Fibroblast of the conjunctiva (primary cell): ENCODE measurements around the gene FAM199X.
A peak's percentile ranks its signal among the peaks of the same experiment; 100 is the strongest.

ENCODE experiments used
- DNase-seq: peaks from one replicate; pipeline ENCODE4 v3.0.0-alpha.2; 2010; ENCODE audit warnings: low read depth

FAM199X gene

DNA sequence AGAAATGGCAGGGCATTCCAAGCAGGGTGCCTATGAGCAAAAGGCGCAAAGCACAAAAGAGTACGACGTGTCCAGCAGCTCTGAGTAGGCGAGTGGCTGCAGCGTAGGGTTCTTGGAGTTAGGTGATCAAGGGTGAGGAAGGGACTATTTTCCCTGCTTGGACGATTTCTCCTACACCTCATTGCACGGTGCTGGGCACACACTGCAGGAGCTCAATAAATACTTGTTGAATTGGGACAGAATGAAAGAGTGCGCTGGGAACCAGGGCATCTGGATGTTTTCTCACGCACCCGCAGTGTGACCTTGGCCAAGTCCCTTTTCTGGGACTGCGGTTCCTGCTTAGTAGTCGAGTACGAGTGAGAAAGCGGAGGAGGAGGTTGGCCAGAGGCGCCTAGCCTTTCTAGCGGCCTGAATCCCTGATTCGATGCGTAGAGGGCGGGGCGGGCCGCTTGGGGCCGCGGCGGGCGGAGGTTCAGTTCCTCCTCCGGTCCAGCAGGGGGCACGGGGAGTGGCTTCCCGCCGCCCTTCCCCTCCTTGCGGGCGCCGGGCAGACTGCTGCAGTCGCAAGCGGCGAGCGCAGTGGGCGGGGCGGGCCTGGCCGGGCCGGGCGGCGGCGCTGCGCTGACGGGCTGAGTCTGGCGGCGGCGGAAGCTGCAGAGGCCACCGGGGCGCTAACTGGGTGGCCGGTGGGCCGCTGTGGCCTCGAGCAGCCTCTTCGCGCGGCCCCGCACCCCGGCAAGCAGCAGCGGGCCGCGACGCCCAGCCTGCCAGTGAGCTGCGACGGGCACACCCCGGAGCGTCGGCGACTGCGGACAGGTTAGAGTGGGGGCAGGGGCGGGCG, at the start of gene FAM199X:
FAM199X (plus strand) TSS at position 560 of the 841 bp plus-strand sequence. CDS start 333 bp downstream, outside the sequence.
- DNase-seq = peak; percentile 66

DNA sequence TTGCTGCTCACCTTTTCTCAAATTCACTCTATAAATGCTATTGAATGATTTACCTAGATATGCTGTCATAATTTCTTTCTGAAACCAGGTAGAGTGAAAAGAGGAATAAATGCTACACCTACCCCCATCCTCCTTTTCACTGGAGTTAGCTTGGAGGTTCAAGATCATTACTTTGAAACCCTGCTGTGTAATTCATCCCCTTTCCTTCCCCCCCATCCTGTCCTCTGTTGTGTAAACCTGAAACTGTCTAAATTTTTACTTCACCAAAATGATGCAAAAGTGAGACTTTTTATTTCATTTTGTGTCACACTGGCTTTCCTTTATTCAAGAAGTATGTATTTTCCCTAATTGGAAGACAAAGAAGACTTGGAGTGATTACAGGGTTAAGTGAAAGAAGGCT, 48.5 kb upstream of the FAM199X start:
- no peak for DNase-seq

DNA sequence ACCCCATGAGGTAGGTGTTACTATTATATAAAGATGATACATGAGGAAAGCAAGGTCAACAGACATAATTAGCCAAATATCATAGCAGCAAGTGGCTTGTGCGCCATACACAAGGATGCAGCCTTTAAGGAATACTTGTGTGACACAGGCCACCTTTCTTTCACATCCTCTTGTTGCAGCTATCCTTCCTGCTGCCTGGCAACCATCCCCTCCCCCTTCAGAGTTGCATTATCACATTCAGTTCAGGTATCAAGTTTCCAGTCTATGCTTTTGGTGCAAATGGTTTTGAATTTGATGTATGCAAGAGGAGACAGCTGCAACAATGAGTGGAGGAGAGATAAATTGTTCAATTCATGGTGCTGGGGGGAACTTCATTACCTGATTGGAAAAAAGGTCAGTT, 47.5 kb upstream of the FAM199X start:
- no peak for DNase-seq

DNA sequence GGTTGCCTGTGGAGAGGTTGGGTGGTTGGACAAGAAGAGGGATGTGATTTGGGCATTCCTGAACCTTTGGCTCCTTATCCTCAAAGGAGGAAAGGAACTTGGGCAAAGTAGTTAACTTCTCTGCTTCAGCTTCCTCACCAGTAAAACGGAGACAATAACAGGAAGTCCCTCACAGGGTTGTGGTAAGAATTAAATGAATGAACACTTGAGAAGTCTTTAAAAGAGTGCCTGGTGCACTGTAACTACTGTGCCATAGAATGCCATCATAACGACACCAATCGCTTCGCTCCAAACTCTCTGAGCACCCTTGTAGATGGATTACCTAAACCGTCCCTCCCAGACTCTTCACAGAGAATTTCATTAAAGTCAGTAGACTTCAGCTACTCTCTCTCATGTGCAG, 43.4 kb upstream of the FAM199X start:
- DNase-seq = no peak

DNA sequence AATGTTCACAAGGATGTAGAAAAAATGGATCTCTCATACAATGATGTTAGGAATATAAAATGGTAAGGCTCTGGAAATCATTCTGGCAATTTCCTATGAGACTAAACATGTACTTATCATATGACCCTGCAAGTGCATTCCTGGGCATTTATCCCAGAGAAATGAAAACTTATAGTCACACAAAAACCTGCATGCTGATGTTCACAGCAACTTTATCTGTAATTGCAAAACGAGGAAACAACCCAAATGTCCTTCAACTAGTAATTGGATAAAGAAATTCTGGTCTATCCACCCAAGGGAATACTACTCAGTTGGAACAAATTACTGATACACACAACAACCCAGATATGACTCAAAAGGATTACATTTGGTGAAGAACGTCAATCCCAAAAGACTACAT, 39.4 kb upstream of the FAM199X start:
- DNase-seq = no peak

DNA sequence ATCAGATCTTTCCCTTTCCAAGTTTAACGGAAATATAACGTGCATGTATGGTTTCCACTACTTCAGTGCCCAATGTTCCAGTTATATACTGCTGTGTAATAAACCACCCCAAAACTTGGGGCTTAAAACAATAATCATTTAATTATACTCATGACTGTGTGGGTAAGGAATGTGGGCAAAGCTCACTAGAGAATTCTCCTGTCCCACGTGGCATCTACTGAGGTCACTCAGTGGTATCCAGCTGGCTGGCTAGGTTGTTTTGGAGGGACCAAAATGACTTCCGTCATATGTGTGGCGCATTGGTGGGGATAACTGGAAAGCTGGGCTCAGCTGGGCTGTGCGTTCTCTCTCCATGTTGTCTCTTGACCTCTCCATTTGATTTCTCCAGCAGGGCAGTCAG, 35.4 kb upstream of the FAM199X start:
- no peak for DNase-seq

DNA sequence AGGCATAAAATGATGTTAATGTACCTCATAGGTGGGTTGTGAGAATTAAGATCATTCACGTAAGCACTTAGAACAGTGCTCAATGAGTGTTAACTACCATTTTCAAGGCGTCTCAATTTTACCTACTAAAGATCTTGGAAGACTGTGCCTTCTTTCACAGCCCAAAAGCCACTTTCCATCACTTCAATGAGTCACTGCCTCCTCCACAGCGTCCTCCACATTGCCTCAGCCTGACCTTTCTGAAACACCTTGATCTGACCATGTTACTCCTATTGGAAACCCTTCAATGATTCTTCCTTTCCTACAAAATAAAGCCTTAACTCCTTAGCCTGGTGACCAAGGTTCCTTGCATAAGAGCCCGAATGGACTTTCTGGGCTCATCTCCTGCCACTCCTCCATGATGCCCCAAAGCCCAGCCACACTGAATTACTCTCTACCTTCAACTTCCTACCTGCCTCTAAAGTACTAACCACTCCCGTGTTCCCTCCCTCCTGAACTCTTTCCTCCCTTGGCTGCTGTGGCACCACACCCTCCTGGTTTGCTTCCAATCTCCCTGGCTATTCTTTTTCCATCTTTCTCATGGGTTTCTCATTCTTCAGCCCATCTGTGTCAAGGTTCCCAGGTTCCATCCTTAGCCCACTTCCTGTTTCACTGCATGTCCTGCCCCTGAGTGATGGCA, 31.5 kb upstream of the FAM199X start:
- no peak for DNase-seq

DNA sequence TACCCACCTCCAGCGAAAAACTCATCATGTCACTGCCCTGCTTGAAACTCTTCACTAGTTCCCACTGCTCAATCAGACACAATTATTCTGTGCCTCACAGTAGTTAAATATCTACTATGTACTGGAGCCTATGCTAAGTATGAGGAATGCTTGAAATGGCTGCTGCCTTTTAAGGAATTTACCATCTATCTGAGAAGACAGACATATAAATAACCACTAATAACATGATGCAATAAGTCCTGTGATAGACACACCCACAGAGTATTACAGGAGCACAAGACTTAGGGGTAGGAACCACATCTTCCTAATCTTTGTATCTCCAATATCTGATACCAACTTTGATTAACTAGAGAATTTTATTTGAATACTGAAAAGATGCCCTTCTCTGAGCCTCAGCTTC, 30.6 kb upstream of the FAM199X start:
- DNase-seq = no peak

DNA sequence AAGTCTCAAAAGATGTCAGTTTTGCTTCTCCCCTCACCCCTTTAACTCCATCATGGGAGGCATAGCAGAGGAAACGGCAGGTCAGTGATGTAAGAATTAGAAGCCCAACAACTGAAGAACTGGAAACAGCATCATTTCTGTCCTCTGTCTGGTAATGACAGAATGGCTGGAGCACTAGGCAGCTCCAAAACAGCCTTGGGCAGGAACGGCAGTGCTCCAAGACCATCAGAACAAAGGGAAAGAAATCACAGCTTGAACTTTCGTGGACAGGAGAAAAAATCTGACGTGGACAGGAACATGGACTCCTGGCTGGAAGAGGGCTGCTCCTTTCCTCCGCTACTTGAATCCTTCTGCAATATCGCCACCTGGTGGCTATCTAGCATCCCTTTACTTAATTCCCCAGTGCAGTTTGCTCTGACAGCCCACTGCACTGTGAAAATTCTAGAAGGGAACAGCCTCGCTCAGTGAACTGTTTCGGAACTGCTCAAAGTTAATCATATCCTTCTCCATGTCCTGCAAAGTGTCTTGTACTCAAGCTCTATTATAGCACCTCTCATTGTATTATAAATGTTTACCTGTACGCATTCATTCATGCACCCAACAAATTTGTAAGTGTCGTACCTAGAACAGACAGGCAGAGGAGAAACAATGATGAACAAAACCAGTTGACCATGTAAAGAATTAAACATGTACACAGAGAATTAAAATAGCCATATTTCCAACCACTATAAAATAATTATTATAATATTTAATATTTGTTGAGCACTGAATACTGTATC, 29.8 kb upstream of the FAM199X start:
- DNase-seq = peak; percentile 92

DNA sequence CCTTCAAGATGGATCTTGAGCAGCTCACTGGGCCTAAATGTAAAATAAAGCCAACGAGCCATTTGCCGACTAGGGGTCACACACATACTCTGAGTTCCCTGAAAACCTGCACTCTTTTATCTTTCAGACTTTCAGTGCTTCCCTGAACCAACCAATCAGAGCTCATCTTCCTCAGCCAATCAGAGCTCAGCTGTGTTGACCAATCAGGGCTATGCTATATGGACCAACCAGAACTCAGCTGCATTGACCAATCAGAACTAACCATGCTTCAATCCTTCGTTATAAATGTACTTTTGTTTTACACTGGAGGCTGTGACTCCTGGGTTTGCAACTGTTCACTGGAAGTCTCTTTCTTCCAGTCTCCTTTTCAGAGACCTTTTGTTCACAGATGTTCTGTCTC, 28.8 kb upstream of the FAM199X start:
- no peak for DNase-seq

DNA sequence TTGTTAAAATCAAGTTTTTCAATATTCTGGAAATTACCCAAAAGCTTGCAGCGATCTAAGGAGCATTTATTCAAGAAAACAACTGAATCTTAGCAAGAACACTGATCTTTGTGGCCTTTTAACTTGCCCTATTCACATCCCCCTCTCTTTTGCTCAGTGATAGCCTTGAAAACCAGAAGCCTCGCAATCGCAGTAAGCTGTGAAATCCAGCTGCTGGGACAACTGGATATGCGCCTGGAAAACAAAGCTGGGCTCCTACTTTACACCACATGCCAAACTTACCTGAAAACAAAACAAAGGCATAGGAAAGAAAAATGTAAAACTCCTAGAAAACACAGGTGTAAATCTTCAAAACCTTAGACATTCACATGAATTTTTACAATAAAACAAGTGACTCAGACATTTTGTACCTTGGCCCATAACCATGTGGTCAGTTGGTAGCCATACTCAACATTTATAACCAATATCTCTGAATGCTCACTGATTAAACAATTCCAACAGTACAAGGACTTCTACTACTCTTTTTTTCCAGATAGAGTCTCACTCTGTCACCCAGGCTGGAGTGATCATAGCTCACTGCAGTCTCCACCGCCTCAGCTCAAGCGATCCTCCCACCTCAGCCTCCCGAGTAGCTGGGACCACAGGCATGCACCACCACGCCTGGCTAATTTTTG, 25.0 kb upstream of the FAM199X start:
- DNase-seq = no peak

DNA sequence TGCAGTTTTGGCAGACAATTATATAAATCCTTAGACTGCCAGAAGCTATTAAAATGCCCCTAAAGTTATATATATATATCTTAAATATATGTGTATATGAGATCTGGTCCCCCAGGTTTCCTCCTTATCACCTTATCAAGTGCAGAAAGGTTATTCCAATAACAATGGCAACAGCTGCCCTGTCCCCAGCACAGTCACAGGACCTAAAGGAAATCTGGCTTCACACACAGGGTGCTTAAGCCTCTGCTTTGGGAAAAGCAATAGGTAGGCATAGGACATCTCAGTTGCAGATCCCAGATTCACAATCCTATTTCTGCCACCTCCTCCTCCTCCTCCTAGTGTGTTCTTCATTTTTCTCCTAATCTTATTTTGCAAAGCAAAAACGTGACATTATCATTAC, 15.2 kb upstream of the FAM199X start:
- DNase-seq = no peak

DNA sequence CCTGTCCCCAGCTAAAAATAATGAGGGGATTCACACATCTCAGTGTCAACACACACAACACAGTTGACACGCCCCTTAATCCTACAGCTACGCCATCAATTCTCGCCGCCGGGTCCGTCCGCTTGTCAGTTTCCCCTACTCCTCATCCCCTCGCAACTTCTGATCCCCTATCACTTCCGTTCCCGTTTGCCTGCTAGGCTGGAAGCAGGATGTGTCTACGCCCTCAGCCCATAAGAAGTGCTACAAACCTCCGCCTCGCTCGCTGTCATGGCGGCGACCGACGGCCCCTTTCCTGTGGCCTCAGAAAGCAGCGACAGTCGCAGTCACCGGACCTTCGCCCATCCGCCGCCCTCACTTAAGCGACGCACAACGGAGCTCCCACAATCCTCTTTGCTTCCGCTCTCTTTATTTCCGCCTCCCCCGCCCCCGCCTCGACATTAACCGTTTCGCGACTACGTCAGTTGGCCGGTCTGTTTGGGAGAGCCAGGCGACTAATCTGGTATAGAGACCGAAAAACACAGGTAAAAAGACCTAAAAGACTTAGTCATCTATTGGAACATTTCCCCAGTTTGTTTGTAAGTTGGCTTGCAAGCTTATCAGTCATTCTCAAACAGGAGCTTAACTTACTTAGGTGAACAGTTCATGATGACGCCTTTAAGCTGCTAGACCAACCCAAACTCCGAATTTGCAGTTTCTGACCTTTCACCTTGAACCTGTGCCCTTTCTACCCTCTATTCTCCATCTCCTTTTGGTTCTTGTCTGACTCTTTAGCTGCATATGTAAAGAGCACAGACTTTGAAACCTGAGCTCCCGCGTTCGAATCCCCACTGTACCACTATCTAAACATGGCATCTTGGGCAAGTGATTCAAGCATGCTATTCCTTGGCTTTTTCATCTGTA, 9.4 kb upstream of the FAM199X start, which contains the start of gene SLC25A53:
SLC25A53 (minus strand) TSS at position 380 of the 900 bp plus-strand sequence. CDS start 51,752 bp downstream, outside the sequence.
- DNase-seq = peak; percentile 63

DNA sequence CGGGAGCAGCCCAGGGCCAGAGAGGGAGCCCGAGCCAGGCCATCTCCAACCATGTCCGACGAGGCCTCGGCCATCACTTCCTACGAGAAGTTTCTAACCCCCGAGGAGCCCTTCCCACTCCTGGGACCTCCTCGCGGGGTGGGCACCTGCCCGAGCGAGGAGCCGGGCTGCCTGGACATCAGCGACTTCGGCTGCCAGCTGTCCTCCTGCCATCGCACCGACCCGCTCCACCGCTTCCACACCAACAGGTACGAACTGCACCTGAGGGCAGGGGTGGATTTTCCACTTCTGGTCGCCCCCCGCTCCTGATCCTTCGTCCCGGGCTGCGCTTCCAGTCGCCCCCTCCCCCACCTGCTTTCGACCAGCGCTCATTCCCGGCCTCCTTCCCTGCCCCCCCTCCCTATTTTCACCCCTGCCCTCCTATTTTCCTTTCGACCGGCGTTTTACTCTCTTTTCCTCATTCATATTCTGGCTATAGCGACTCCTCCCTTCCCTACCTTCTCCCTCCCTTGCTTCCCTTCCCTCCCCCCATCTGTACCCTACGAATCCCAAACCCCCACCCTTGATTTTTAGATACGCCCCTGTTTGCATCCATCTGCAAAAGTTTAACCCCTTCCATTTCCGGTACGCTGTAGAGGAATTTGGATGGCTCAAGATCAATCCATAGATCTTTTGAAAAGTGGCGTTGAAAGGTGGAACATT, 633 bp downstream of the FAM199X start:
- DNase-seq = no peak

DNA sequence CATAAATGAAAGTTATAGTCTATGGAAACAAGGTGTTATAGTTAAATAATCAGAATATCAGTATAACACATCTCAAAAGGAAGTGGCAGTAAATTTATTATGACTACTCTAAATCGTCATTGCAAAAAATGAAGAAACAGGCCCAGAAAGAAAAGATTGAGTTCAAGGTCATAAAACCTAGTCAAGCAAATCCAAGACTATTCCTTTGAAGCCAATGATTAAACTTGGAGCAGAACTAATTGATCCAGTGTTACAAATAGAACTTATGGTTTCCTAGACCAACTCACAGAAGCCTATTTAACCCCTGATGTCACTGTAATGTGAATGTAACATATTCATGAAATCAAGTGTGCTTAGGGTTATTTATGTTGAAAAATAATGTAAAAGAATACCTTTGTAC, 1.9 kb downstream of the FAM199X start:
- DNase-seq = no peak

DNA sequence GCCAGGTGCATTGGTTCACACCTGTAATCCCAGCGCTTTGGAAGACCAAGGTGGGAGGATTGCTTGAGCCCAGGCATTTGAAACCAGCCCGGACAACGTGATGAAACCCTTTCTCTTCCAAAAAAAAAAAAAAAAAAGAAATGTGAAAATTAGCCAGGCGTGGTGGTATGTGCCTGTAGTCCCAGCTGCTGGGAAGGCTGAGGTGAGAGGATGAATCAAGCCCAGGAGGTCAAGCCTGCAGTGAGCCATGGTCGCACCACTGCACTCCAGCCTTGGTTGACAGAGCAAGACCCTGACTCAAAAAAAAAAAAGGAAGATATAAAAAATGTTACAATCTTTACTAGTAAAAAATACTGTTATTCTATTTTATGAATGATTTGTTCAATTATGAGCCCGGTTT, 5.9 kb downstream of the FAM199X start:
- DNase-seq = no peak

DNA sequence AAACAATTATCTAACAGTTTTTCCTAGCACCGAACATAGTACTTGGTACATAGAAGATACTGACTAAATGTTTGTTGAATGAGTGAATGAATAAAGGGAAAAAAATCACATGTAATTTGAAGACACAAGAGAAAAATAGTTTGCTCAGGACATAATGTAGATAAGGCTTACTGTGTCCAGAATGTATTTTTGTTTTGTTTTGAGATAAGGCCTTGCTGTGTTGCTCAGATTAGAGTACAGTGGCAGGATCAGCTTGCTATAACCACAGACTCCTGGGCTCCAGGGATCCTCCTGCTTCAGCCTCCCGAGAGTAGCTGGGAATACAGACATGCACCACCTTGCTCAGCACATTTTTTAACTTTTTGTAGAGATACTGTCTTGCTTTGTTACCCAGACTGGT, 6.5 kb downstream of the FAM199X start:
- no peak for DNase-seq

DNA sequence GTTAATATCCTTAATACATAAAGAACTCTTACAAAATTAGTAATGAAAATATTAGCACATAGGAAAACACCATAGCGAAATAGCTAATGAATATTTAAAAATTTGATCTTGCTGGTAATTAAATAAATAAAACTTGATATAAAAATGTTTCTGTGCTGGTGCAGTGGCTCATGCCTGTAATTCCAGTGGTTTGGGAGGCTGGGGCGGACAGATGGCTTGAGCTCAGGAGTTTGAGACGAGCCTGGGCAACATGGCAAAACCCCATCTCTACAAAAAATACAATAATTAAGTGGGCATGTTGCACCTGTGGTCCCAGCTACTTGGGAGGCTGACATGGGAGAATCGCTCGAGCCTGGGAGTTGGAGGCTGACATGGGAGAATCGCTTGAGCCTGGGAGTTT, 7.6 kb downstream of the FAM199X start:
- no peak for DNase-seq

DNA sequence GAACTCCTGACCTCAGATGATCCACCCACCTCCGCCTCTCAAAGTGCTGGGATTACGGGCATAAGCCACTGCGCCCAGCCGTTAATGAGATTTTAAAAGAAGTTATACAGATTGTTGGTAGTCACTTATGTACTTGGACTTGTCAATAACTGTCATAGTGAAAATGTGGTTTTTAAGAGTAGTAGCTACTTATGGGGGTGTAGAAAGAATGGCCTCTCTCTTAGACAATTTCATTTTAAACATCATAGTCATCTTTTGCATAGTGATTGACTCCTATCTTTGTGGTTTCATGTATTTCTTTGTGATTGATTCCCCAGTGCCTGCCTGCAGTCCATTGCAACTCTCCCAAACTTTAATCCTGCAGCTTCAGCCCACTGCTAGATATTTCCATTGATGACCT, 17.4 kb downstream of the FAM199X start:
- DNase-seq = no peak

DNA sequence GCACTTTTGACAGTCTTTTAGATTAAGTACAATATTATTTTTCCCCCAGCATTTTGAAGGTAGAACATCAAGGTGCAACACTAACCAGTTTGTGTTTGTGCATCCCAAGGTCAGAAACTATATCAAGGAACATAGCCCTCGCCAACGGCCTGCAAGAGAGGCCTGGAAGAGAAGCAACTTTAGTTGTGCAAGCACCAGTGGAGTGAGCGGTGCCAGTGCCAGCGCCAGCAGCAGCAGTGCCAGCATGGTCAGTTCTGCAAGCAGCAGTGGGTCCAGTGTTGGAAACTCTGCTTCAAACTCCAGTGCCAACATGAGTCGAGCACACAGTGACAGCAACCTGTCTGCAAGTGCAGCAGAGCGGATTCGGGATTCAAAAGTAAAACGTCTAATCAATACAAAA, 21.7 kb downstream of the FAM199X start:
- DNase-seq = no peak
